Measurements from ENCODE around the gene NFIA. TPM values are rescaled to one million over a fixed set of nuclear protein-coding genes. Genes with fewer than 3 reads are reported as not detected.

Gene NFIA
- total and polyA plus RNA-seq, 9 of the 15 experiments (the other 6 are each of a cell fraction or from before 2014, with no cell fraction given): 5.3 to 24.9 (median 9.8) TPM

DNA sequence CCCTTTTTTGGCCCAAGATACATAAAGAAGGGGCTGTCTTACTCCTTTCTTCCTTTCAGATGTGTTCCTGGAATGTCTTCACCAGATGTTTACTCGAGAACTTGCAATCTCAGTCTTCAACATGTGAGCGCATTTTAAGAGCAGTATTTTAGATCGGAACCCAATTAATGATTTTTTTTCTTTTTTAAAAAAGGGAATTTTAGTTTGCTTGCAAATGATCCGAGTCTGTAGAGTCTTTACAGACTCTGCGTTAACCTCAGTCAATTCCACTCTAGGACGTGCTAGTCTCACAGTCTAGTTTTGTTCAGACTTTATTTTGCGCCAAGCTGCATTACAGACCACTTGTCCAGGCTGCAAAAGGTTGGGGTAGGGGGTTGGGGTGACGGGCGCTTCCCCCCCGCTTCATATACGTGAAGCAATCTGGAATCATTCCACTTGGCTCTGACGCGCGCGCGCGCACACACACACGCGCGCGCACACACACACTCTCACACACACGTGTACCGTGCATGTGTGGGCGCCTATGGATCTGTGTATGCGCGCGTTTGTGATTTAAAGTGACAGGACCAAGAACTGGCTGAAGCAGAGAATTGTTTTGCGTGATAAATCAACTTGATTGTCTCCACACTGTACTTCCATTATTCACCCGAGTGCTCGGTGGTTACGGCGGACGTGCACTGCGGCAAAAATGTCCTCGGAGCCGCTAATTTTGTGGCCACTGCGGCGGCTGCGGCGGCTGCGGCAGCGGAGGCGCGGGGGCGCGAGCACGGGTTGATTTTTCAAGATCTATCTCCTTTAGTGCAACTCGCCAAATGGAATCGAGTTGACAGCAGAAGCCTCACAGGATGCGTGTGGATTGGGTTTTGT lies 25.6 kb upstream of the NFIA start (continued):
- no peak for TF ChIP-seq ZNF764 (CRISPR knock-in tag; IDR thresholded peaks at IDR 0.05; ENCODE audit: low read depth)
- TF ChIP-seq, protein P1, sequence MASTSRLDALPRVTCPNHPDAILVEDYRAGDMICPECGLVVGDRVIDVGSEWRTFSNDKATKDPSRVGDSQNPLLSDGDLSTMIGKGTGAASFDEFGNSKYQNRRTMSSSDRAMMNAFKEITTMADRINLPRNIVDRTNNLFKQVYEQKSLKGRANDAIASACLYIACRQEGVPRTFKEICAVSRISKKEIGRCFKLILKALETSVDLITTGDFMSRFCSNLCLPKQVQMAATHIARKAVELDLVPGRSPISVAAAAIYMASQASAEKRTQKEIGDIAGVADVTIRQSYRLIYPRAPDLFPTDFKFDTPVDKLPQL (IDR thresholded peaks at IDR 0.05; ENCODE audit: extremely low read depth, insufficient read length): no peak
- TF ChIP-seq ZNF239 (CRISPR knock-in tag; IDR thresholded peaks at IDR 0.05): no peak
- no peak for TF ChIP-seq E4F1 (CRISPR knock-in tag; IDR thresholded peaks at IDR 0.05; ENCODE audit: borderline replicate concordance)
- TF ChIP-seq NCOA2 (IDR thresholded peaks at IDR 0.05; ENCODE audit: partially characterized antibody in 2 of 2): no peak
- TF ChIP-seq MTF1 (CRISPR knock-in tag; IDR thresholded peaks at IDR 0.05; ENCODE audit: borderline replicate concordance): no peak
- TF ChIP-seq CREM (IDR thresholded peaks at IDR 0.05; ENCODE audit: low read depth): peak; percentile 62
- no peak for TF ChIP-seq HMG20A (CRISPR knock-in tag; conservative IDR thresholded peaks at IDR 0.05)
- no peak for TF ChIP-seq ZEB2 (IDR thresholded peaks at IDR 0.05)
- TF ChIP-seq NFIC (IDR thresholded peaks at IDR 0.05): peak; percentile 46
- no peak for TF ChIP-seq MAFG (tag; conservative IDR thresholded peaks at IDR 0.05)
- TF ChIP-seq RFX5 (IDR thresholded peaks at IDR 0.05; ENCODE audit: low read depth, low read length): no peak
- TF ChIP-seq SMARCB1 (IDR thresholded peaks at IDR 0.05; ENCODE audit: insufficient read length, low read depth): no peak
- no peak for TF ChIP-seq MEF2D (tag; conservative IDR thresholded peaks at IDR 0.05; ENCODE audit: low read depth)
- TF ChIP-seq ERF (CRISPR knock-in tag; IDR thresholded peaks at IDR 0.05): no peak
- no peak for TF ChIP-seq ILF3 (IDR thresholded peaks at IDR 0.05; ENCODE audit: borderline replicate concordance)
- TF ChIP-seq ARNT (IDR thresholded peaks at IDR 0.05): no peak
- TF ChIP-seq ZC3H8 (IDR thresholded peaks at IDR 0.05): no peak
- no peak for TF ChIP-seq SMAD3 (CRISPR knock-in tag; conservative IDR thresholded peaks at IDR 0.05)
- peak; percentile 39; the same call in 1 of the 2 replicates for TF ChIP-seq CTBP1 (IDR thresholded peaks at IDR 0.05; ENCODE audit: borderline replicate concordance)
- TF ChIP-seq PHF21A (IDR thresholded peaks at IDR 0.05; ENCODE audit: borderline replicate concordance, low read depth): 0 out of 2 replicates have a peak, but pooled peaks have one; percentile 9
- no peak for TF ChIP-seq ZNF589 (CRISPR knock-in tag; IDR thresholded peaks at IDR 0.05; ENCODE audit: low read depth)
- TF ChIP-seq SIX5 (IDR thresholded peaks at IDR 0.05; ENCODE audit: borderline replicate concordance in 1 of 2, insufficient read depth in 1 of 2, low read depth in 1 of 2, low read length in 2 of 2): no peak
- no peak for TF ChIP-seq THRB (CRISPR knock-in tag; conservative IDR thresholded peaks at IDR 0.05)
- no peak for TF ChIP-seq RBM39 (optimal IDR thresholded peaks at IDR 0.05; ENCODE audit: low read depth, low read length)
